Colon (tissue), 2 donors: Measurements from ENCODE around the gene INAVA.
"Not testable (repeated sequence)": the region's sequence is repeated elsewhere in the genome, so short reads cannot be mapped to it uniquely, and the experiment has no call there.

Experiments
- FAIRE-seq: peaks from 2 replicates; lab custom pipeline; 2012; peaks lifted over from hg19 to GRCh38; lab: Jason Lieb, UNC
- donor health status: control.
- donor health status: control.

INAVA gene

DNA sequence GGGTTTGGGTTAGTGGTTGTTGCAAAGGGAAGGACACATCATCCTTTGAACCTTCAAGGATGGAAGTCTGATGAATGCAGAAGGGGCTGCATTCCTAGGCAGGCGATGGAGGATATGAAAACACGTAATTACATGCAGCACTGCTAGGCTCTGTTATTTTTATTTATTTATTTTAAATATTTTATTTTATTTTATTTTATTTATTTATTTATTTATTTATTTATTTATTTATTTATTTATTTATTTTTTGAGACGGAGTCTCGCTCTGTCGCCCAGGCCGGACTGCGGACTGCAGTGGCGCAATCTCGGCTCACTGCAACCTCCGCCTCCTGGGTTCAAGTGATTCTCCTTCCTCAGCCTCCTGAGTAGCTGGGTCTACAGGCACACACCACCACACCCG, 69.2 kb downstream of the INAVA start:
- FAIRE-seq: not testable (repeated sequence)
